Aorta (tissue), 5 donors: ENCODE measurements around the gene RSPO1. TPM values are rescaled to one million over a fixed set of nuclear protein-coding genes. Genes with fewer than 3 reads are reported as not detected.

Experiments used
- ATAC-seq: fragments of 200-7000 bp; cut with Tn5 transposase; one replicate; pipeline ENCODE4 v1.9.1; 2022; ENCODE audit warnings: moderate library complexity; ENCODE audit not compliant: low FRiP score
- DNase-seq, 2 donors: peaks; one replicate each; pipeline ENCODE4 v3.0.0-alpha.2; 2020
- H3K27ac ChIP-seq, 2 donors: one replicate each; pipeline ENCODE4 v1.5.1; 2013; ENCODE audit warnings: low read length in 2 of 2, mild to moderate bottlenecking in 2 of 2, moderate library complexity in 2 of 2, control low read depth in 1 of 2, inconsistent platforms in 1 of 2, low read depth in 1 of 2
- H3K27me3 ChIP-seq, 2 donors: one replicate each; pipeline ENCODE4 v1.6.1; 2013; ENCODE audit warnings: control low read depth in 1 of 2, low read length in 1 of 2, mild to moderate bottlenecking in 1 of 2, moderate library complexity in 1 of 2; ENCODE audit not compliant: insufficient read depth in 2 of 2, control insufficient read depth in 1 of 2
- H3K36me3 ChIP-seq, 2 donors: one replicate each; pipeline ENCODE4 v1.6.1; 2013; ENCODE audit warnings: control low read depth in 1 of 2, low read length in 1 of 2, mild to moderate bottlenecking in 1 of 2; ENCODE audit not compliant: insufficient read depth in 2 of 2, control insufficient read depth in 1 of 2
- H3K4me1 ChIP-seq, 2 donors: one replicate each; pipeline ENCODE4 v1.6.1; 2013; ENCODE audit warnings: low read length in 2 of 2, control low read depth in 1 of 2, mild to moderate bottlenecking in 1 of 2, moderate library complexity in 1 of 2; ENCODE audit not compliant: insufficient read depth in 2 of 2, control insufficient read depth in 1 of 2
- H3K4me3 ChIP-seq, 2 donors: one replicate each; pipeline ENCODE4 v1.5.1; 2013; ENCODE audit warnings: low read length in 2 of 2, control low read depth in 1 of 2, mild to moderate bottlenecking in 1 of 2
- H3K9me3 ChIP-seq: one replicate; pipeline ENCODE4 v1.6.1; 2013; ENCODE audit warnings: mild to moderate bottlenecking, low read length; ENCODE audit not compliant: control insufficient read depth
- WGBS, 2 donors: extraction: QIAGEN DNeasy Blood & Tissue Kit; methylation state at CpG; one replicate each; pipeline ENCODE4 v1.1.7; 2013; 5-methylcytosine and 5-hydroxymethylcytosine counted together
- intact Hi-C, 2 donors: fragments of 100-400 bp; cut with DNase I; formaldehyde crosslinking; loops; one replicate each; pipeline versions ENCODE4 v1.14.2 to v1.15.0; 2022
- polyA plus RNA-seq, 2 donors: library from polyadenylated mRNA; stranded (reverse); fragments of 200-250 nt; gene quantifications; one replicate each; pipeline ENCODE4 v1.2.3, GENCODE V29; 2013
- total RNA-seq, 2 donors: library from RNA; stranded (reverse); fragmentation: NEBNext Ultra II Directional; extraction: Animal tissue kit (Norgen Biotek cat#: 25700); gene quantifications; one replicate each; pipeline ENCODE4 v1.2.1, GENCODE V29; 2021
- donor health status: healthy with polysubstance abuse.
- donor health status: Bipolar disorder and iron deficiency.
- donor health status: DM: no; HTN: no; CAD: no.
- donor health status: DM: no; HTN: no; CAD: no.
- donor health status: DM: yes; HTN: yes; CAD: no.

The RSPO1 gene
- total and polyA plus RNA-seq, 4 donors, result 0.63 to 1.2 TPM; not detected in 2

- Histone ChIP-seq H3K27me3 (no peaks in the 10 kb centered on the region), H3K27ac (no peak overlapping the region), H3K36me3 (no peaks in the 10 kb centered on the region), H3K9me3 (no peaks in the 10 kb centered on the region), H3K4me3 (no peak overlapping the region), H3K4me1 (no peaks in the 10 kb centered on the region)
- 30 to 46% methylated on average over 5 of the region's 5 CpGs for WGBS, 2 donors
- no peak for ATAC-seq
- intact Hi-C loops, result no loop called here
- no peak for DNase-seq
Observed at GRCh38 chr1:37631036-37631435, 3.7 kb downstream of the RSPO1 start.

GRCh38 chr1:37630426-37631028 is 4.2 kb downstream of the RSPO1 start:
- Histone ChIP-seq H3K4me1 (no peaks in the 10 kb centered on the region), H3K36me3 (no peaks in the 10 kb centered on the region), H3K27me3 (no peaks in the 10 kb centered on the region), H3K4me3 (no peak overlapping the region), H3K27ac (no peak overlapping the region), H3K9me3 (no peaks in the 10 kb centered on the region)
- WGBS, 2 donors, result 32 to 34% methylated on average over 15 of the region's 15 CpGs
- ATAC-seq (no peak), DNase-seq (no peak)
- intact Hi-C loops, result no loop called here

- Histone ChIP-seq H3K4me1 (no peaks in the 10 kb centered on the region), H3K4me3 (no peak overlapping the region), H3K27me3 (no peaks in the 10 kb centered on the region), H3K36me3 (no peaks in the 10 kb centered on the region), H3K27ac (no peak overlapping the region), H3K9me3 (no peaks in the 10 kb centered on the region)
- WGBS, 2 donors, result 50 to 52% methylated on average over 7 of the region's 7 CpGs
- no peak for ATAC-seq
- intact Hi-C loops, result no loop called here
- no peak for DNase-seq
Observed at GRCh38 chr1:37629726-37630425, 4.8 kb downstream of the RSPO1 start.

- intact Hi-C loops, result no loop called here
- Histone ChIP-seq H3K4me1 (no peaks in the 10 kb centered on the region), H3K27ac (no peak overlapping the region), H3K36me3 (no peaks in the 10 kb centered on the region), H3K27me3 (no peaks in the 10 kb centered on the region), H3K4me3 (no peak overlapping the region), H3K9me3 (no peaks in the 10 kb centered on the region)
- ATAC-seq (no peak), DNase-seq (no peak)
Observed at GRCh38 chr1:37629008-37629407, 5.7 kb downstream of the RSPO1 start.

- WGBS, 2 donors, result 76 to 77% methylated on average over 8 of the region's 8 CpGs
- ATAC-seq, result no peak
- no peaks in the 10 kb centered on the region for H3K36me3 ChIP-seq
- no peaks in the 10 kb centered on the region for H3K4me1 ChIP-seq
- H3K4me3 ChIP-seq, result no peak overlapping the region
- H3K27me3 ChIP-seq, result no peaks in the 10 kb centered on the region
- no peaks in the 10 kb centered on the region for H3K9me3 ChIP-seq
- DNase-seq, result no peak
- H3K27ac ChIP-seq, result no peak overlapping the region
- intact Hi-C loops, result no loop called here
Observed at GRCh38 chr1:37628026-37628556, 6.6 kb downstream of the RSPO1 start.

- H3K4me1 ChIP-seq, result no peaks in the 10 kb centered on the region
- no peak overlapping the region for H3K27ac ChIP-seq
- peaks cover 0 to 4% of the 10 kb centered on the region in 2 donors for H3K27me3 ChIP-seq
- no peaks in the 10 kb centered on the region for H3K9me3 ChIP-seq
- WGBS, 2 donors, result 36 to 43% methylated on average over 6 of the region's 6 CpGs
- ATAC-seq (no peak), DNase-seq (no peak)
- intact Hi-C loops, result no loop called here
- H3K4me3 ChIP-seq, result no peak overlapping the region
- H3K36me3 ChIP-seq, result no peaks in the 10 kb centered on the region
Observed at GRCh38 chr1:37622131-37622530, 12.6 kb downstream of the RSPO1 start.

GRCh38 chr1:37621326-37621870 is 13.3 kb downstream of the RSPO1 start:
- Histone ChIP-seq H3K27ac (no peak overlapping the region), H3K36me3 (no peaks in the 10 kb centered on the region), H3K9me3 (no peaks in the 10 kb centered on the region), H3K27me3 (peaks cover 0 to 4% of the 10 kb centered on the region in 2 donors), H3K4me1 (no peaks in the 10 kb centered on the region), H3K4me3 (no peak overlapping the region)
- DNase-seq, result no peak
- intact Hi-C loops, result no loop called here
- WGBS, 2 donors, result 57 to 61% methylated on average over 10 of the region's 10 CpGs
- ATAC-seq, result no peak

GRCh38 chr1:37620707-37621106 is 14.0 kb downstream of the RSPO1 start:
- no peaks in the 10 kb centered on the region for H3K36me3 ChIP-seq
- H3K4me3 ChIP-seq, result no peak overlapping the region
- H3K4me1 ChIP-seq, result no peaks in the 10 kb centered on the region
- no peak overlapping the region for H3K27ac ChIP-seq
- ATAC-seq (no peak), DNase-seq (no peak)
- intact Hi-C loops, result no loop called here
- H3K27me3 ChIP-seq, result peaks cover 0 to 4% of the 10 kb centered on the region in 2 donors
- no peaks in the 10 kb centered on the region for H3K9me3 ChIP-seq
- WGBS, 2 donors, result 68 to 72% methylated on average over 6 of the region's 6 CpGs

GRCh38 chr1:37616330-37616729 is 18.4 kb downstream of the RSPO1 start:
- intact Hi-C loops, result no loop called here

More at GRCh38 chr1:37616330-37616729, 18.4 kb downstream of the RSPO1 start:
- no peak for DNase-seq
- no peak overlapping the region for H3K27ac ChIP-seq
- no peak overlapping the region for H3K4me3 ChIP-seq
- no peaks in the 10 kb centered on the region for H3K36me3 ChIP-seq
- WGBS, 2 donors, result 75 to 80% methylated on average over 14 of the region's 14 CpGs
- H3K27me3 ChIP-seq, result no peaks in the 10 kb centered on the region
- H3K9me3 ChIP-seq, result no peaks in the 10 kb centered on the region
- ATAC-seq, result no peak
- no peaks in the 10 kb centered on the region for H3K4me1 ChIP-seq
